Measurements from ENCODE around the gene MTCL1. TPM values are rescaled to one million over a fixed set of nuclear protein-coding genes. Genes with fewer than 3 reads are reported as not detected.

Gene MTCL1
- total and polyA plus RNA-seq, 9 donors = 2.2 to 9.6 (median 6.5) TPM

GRCh38 chr18:8810157-8810556 is 104.8 kb downstream of the MTCL1 start:
- Histone ChIP-seq H3K4me1 (ENCODE audit: insufficient read depth) (no peaks in the 10 kb centered on the region), H3K36me3 (no peaks in the 10 kb centered on the region), H3K27me3 (no peaks in the 10 kb centered on the region), H3K27ac (no peak overlapping the region), H3K9me3 (no peaks in the 10 kb centered on the region), H3K4me3 (no peak overlapping the region)
- no peak for DNase-seq
- intact Hi-C loops (cut with DNase I) = no loop called here
- TF ChIP-seq CTCF (IDR thresholded peaks at IDR 0.05) = no peak
- TF ChIP-seq POLR2A (IDR thresholded peaks at IDR 0.05) = no peak
- TF ChIP-seq EP300 (IDR thresholded peaks at IDR 0.05) = no peak
- 96 to 97% (median 96%) methylated on average over 11 of the region's 11 CpGs for WGBS, 3 donors

GRCh38 chr18:8811115-8811514 is 105.8 kb downstream of the MTCL1 start:
- TF ChIP-seq EP300 (IDR thresholded peaks at IDR 0.05) = no peak
- no peak for TF ChIP-seq POLR2A (IDR thresholded peaks at IDR 0.05)
- TF ChIP-seq CTCF (IDR thresholded peaks at IDR 0.05) = no peak
- no peak overlapping the region for H3K27ac ChIP-seq
- intact Hi-C loops (cut with DNase I) = no loop called here

GRCh38 chr18:8812631-8813030 is 107.3 kb downstream of the MTCL1 start:
- Histone ChIP-seq H3K4me3 (no peak overlapping the region), H3K27me3 (no peaks in the 10 kb centered on the region), H3K9me3 (no peaks in the 10 kb centered on the region), H3K4me1 (ENCODE audit: insufficient read depth) (no peaks in the 10 kb centered on the region), H3K27ac (no peak overlapping the region), H3K36me3 (no peaks in the 10 kb centered on the region)
- DNase-seq = no peak
- intact Hi-C loops (cut with DNase I) = loop anchor here in 1 of 4 donors (1.0 kb wide), 1 partner anchor 36 kb away; no protein-coding TSS in a partner anchor
- 92 to 93% (median 92%) methylated on average over 4 of the region's 4 CpGs for WGBS, 3 donors
- no peak for TF ChIP-seq POLR2A (IDR thresholded peaks at IDR 0.05)
- TF ChIP-seq CTCF (IDR thresholded peaks at IDR 0.05) = no peak
- no peak for TF ChIP-seq EP300 (IDR thresholded peaks at IDR 0.05)

More at GRCh38 chr18:8811115-8811514, 105.8 kb downstream of the MTCL1 start:
- no peaks in the 10 kb centered on the region for H3K27me3 ChIP-seq
- H3K4me3 ChIP-seq = no peak overlapping the region
- DNase-seq = no peak
- 76 to 87% (median 84%) methylated on average over 6 of the region's 6 CpGs for WGBS, 3 donors
- H3K4me1 ChIP-seq (ENCODE audit: insufficient read depth) = no peaks in the 10 kb centered on the region
- no peaks in the 10 kb centered on the region for H3K36me3 ChIP-seq
- H3K9me3 ChIP-seq = no peaks in the 10 kb centered on the region

GRCh38 chr18:8813611-8814010 is 108.3 kb downstream of the MTCL1 start:
- DNase-seq = no peak
- Histone ChIP-seq H3K4me1 (ENCODE audit: insufficient read depth) (no peaks in the 10 kb centered on the region), H3K4me3 (no peak overlapping the region), H3K27me3 (no peaks in the 10 kb centered on the region), H3K36me3 (no peaks in the 10 kb centered on the region), H3K9me3 (no peaks in the 10 kb centered on the region), H3K27ac (no peak overlapping the region)
- intact Hi-C loops (cut with DNase I) = no loop called here
- no peak for TF ChIP-seq EP300 (IDR thresholded peaks at IDR 0.05)

- TF ChIP-seq CTCF (IDR thresholded peaks at IDR 0.05) (no peak), EP300 (IDR thresholded peaks at IDR 0.05) (no peak), POLR2A (IDR thresholded peaks at IDR 0.05) (no peak)
- Histone ChIP-seq H3K4me3 (no peak overlapping the region), H3K27me3 (no peaks in the 10 kb centered on the region), H3K36me3 (no peaks in the 10 kb centered on the region), H3K4me1 (ENCODE audit: insufficient read depth) (no peaks in the 10 kb centered on the region), H3K27ac (no peak overlapping the region), H3K9me3 (no peaks in the 10 kb centered on the region)
- intact Hi-C loops (cut with DNase I) = no loop called here
- WGBS, 3 donors = 58 to 72% (median 68%) methylated on average over 6 of the region's 6 CpGs
- DNase-seq = no peak
Measured at GRCh38 chr18:8814206-8814605, 108.8 kb downstream of the MTCL1 start.

Data from ovary (tissue), 9 donors.